Inflammatory macrophage (primary cell): ENCODE data around the gene BPI.
"Not testable (repeated sequence)": the region's sequence is repeated elsewhere in the genome, so short reads cannot be mapped to it uniquely, and the experiment has no call there.

Experiments used
- DNase-seq, 2 donors: peaks; one replicate each; pipeline ENCODE4 v3.0.0-alpha.2; 2020 to 2022

Gene BPI

DNA sequence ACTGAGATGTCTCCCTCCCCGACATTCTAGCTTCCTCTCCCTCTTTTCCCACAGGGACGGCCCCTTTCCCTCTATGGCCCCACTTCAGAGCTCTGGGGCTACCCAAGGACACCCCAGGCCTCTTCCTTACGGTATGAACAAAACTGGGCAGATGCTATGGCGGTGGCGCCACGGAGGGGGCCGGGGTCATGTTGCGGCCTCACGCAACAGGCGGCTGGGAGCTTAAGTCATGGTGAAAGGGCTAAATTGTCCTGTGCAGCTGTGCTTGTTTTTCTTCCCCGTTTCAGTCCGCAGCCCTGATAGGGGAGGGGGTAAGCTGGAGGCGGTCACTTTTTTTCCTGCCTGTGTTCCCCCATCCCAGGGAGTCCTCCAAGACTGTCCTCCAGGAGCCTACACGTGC lies 25.8 kb upstream of the BPI start:
- DNase-seq = no peak

DNA sequence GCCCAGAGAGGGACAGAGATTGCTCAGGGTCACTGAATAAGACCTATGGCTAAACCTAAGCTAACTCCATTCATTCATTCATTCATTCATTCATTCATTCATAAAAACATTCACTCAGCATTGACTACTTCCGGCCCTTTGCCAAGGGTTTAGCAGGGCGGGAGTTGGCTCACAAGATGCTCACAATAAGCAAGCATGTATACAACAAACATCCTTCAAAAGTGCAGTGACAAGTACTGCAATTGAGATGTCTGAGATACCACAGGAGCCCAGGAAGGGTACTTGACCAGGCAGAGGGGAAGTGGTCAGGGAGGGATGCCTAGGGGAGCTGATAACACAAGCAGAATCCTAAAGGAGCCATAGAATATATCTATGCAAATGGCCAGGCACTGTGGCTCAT lies 25.2 kb upstream of the BPI start:
- DNase-seq = no peak

GRCh38 chr20:38281176-38281915 lies 22.6 kb upstream of the BPI start:
- not testable (repeated sequence) for DNase-seq

- DNase-seq = no peak
These were observed 20.7 kb upstream of the BPI start for GRCh38 chr20:38283236-38283635.

GRCh38 chr20:38284066-38284650 lies 19.8 kb upstream of the BPI start:
- not testable (repeated sequence) for DNase-seq

- DNase-seq = no peak
These were observed 19.0 kb upstream of the BPI start for GRCh38 chr20:38284893-38285444.

DNA sequence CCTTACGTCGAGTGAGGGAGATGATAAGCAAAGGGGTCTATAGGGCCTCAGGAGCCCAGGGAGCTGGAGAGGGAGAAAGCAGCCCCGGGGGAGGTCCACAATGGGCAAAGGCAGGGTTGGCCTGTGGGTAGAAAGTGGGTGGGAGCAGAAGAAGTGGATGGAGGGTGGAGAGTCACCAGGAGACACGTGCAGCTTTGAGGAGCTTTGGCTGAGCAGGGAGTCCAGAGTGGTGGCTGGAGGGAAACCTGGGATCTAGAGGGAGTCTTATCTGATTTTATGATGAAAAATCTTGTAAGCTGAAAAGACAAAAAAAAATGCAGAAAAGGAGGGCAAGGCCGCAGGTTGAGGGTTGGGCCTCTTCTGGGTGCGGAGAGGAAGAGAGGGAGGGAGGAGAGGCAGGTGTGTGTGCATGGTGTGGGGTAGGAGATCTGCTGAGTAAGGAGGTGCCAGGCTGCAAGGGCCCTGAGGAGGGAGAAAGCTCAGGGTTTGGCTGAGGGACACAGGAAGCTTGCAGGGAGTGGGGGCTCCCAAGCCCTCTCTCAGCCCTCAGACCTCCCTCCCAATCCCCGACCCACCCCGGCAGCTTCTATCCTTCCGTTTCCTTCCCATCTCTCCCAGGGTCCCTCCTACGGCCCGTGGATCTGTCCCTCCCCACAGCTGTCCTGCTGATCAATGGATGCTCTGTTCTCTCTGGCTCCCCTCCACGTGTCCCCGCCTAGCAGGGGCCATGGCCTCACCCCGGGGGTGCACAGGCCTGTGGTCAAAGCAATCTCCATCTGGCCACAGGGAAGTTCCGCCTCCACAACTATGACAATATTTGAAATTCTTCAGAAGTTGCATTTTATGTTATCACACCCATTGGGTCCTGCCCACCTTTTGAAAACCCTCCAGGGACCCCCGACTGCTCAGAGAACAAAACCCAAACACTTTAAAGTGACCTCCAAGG lies 17.1 kb upstream of the BPI start:
- DNase-seq = peak; percentile 66 to 79

- DNase-seq = peak in 1 of 2 donors; percentile 35
These were observed 12.8 kb upstream of the BPI start for GRCh38 chr20:38290829-38291814.

- peak; percentile 30 to 46 for DNase-seq
These were observed 12.0 kb upstream of the BPI start for GRCh38 chr20:38291966-38292365.

DNA sequence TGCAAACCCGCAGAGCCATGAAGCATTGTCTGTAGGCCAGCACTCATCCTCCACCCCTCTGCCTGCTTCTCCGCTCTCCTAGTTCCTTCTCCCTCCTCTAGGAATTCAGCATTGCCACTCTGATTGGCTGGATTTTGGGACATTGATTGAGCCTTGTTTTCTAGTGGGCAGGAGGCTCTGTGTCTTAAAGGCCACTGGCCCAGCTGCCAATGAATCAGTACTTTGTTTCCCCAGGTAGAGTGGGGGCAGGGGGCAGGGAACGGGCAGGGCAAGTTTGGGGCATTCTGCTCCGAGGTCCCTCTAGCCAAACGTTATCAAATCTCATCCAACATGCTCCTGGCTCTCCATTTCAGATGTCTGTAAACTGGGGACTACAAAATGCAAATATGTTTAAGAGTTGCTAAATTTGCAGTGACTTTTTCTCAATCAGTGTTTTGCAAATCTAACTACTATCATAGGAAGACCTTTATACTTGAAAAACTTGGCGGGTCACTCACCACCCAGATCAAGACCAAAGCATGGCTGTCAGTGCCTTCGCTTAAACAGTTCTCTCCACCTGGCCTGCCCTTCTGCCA lies 10.4 kb upstream of the BPI start:
- peak in 1 of 2 donors; percentile 61 for DNase-seq

- no peak for DNase-seq
These were observed 9.8 kb upstream of the BPI start for GRCh38 chr20:38294076-38294591.

DNA sequence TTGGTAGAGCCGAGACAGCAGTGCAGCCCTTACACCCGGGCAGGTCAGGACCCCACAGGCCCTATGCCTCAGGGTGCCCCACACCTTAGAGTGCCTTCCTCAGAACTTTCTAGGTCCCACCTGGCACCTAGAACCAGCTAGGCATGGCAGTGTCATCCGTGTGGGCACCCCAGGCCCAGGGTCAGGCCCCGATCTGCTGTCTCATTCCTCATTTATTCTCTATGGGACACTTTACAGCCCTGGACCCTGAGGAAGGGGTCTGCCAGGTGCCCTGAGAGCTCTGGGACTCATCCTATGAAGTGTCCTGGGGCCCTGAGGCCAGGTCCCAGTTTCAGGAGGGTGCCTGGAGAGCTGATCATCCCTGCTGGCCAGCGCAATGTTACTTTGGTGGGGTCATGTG lies 8.1 kb upstream of the BPI start:
- DNase-seq = no peak

GRCh38 chr20:38296433-38296832 lies 7.5 kb upstream of the BPI start:
- DNase-seq = no peak

DNA sequence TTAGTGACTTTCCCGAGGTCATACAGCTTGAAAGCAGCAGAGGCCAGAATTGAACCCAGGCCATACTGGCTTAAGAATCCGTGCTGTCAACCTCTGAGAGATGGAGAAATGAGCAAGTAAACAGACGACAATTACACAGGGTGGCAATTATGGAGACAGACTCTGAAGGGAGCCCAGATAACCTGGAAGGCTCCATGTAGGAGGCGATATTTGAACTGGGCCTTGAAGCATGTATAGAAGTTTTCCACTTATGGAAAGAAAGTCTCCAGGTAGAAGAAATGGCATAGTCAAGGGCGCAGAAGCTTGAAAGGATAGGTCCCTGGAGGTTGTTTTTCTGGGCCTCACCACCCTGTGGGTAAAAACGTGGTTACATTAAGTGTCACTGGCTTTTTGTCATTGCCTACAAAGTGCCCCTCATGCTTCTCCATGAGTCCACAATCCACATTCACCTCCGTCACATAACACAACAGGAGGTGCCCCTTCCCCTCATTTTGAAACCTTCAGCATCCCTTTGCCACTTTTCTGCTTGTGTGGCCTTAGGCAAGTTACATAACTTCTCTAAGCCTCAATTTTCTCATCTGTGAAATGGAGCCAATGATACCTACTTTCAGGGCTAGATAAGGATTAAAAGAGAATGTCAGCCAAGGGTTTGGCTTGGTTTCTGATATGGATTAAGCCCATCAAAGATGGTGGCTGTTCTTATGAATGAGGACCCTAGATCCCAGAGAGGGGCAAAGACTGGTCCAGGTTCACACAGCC lies 5.9 kb upstream of the BPI start:
- DNase-seq = no peak

DNA sequence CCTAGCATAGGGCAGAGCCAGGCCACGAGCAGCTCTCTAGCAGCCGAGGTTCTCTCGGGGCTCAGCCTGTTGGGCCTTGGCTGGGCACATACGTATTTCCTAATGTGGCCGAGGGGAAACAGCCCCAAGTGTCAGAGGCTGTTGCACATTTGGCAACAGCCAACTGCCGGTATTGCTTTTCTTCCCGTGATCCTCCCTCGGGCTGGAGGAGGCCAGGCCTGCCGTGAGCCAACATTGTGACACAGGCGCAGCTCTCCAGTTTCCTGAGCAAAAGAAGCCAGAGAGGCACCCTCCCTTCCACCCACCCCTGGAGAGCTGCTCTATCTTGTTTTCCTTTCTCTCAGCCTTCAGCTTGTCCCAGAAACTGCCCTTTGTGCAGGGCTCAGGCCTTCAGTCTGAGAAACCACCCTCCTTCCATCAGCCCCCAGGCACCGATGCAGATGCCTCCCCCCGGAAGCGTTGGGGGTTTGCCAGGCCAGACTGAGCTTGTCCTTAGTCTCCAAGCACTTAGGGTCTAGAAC lies 5.1 kb upstream of the BPI start:
- peak; percentile 95 to 96 for DNase-seq

DNA sequence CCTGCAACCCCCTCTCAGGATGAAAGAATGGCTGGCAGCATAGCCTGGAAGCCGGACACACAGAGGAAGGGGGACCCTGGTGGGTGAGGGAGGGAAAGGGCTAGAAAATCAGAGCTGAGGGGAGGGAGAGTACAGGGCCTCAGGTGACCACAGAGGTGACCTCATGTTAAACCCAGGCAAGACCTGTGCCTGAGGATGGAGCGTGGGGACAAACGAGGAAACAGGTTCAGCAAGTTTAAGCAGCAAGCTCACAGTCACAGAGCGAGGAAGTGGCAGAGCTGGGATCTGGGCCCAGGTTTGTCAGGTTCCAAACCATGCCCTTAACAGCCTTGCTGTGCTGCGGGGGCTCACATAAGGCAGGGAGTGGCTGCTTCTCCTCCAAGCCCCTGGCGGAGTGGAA lies 4.0 kb upstream of the BPI start:
- no peak for DNase-seq

DNA sequence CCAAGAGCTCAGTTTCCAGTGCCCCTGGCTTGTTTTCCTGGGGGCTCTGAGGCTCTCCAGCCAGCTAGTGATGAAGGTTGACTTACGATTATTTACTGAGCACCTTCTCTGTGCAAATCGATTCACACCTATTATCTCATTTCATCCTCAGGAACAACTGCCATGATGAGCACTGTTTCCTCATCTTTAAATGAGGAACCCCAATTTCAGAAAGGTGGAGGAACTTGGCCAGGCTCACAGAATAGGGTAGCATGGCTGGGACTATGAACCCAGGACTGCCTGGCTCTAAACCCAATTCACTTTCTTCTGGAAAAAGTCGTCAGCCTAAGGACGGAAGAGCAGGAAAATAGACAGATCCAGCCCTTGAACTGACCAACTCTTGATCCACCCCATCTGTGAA lies 3.5 kb upstream of the BPI start:
- DNase-seq = peak in 1 of 2 donors; percentile 40

DNA sequence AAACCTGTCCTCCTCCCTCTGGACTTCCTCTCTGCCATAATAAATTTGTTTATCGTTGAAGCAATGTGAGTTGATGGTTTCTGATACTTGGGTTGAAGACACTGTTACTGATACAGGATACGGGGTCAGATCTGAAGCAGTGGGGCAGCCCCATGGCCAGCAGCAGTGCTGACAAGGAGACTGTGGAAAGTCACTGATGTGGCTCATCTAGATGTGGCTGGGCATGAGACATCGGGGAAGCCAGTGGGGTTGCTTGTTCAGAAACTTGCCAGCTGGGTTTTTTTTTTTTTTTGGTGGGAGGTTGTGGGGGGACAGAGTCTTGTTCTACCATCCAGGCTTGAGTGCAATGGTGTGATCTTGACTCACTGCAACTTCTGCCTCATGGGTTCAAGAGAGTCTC lies 2.6 kb upstream of the BPI start:
- DNase-seq = peak in 1 of 2 donors; percentile 38

- no peak for DNase-seq
These were observed 1.2 kb upstream of the BPI start for GRCh38 chr20:38302786-38303185.

DNA sequence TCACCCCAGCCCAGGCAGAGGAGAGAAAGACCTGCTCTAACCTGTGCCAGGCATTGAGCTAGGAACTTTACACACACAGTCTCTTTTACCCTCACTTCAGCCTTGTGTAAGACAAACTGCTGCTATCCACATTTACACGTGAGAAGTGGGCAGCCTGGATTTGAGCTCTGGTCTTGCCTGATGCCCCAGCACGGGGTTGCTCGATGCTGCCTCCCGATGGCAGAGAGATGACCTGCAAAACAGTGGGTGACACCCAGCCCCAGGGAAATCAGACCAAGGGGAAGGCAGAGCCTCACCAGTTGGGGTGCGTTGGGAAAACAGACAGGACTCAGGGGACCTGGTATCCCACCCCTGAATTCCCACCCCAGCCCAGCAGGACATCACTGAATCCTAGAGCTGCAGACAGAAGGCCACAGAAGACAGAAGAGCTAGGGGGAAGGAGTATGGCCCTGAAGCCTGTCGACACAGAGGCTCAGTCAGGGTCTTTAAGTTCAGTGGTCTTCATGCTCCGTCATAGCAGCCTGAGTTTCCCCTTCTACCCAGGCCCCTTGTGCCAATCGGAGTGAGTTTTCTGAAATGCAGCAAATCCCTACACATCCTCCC lies 990 bp downstream of the BPI start:
- DNase-seq = peak; percentile 79 to 81
